HG03457 (cell line): ENCODE measurements around the gene ZNF275.
"Not testable (repeated sequence)": the region's sequence is repeated elsewhere in the genome, so short reads cannot be mapped to it uniquely, and the experiment has no call there.

Experiments
- ATAC-seq: cut with Tn5 transposase; IDR thresholded peaks from one replicate; pipeline ENCODE4 v1.9.1; 2021; ENCODE audit warnings: moderate number of reproducible peaks; ENCODE audit not compliant: unreplicated experiment

Gene ZNF275

DNA sequence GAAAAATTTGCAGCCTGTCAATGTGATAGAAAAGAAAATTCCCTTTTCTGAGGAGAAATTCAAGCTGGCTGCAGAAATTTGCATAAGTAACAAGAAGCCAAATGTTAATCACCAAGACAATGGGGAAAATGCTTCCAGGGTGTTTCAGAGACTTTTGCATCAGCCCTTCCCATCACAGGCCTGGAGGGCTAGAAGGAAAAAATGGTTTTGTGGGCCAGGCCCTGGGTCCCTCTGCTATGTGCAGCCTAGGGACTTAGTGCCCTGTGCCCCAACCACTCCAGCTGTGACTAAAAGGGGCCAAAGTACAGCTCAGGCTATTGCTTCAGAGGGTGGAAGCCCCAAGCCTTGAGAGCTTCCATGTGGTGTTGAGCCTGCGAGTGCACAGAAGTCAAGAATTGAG is 23.9 kb downstream of the ZNF275 start:
- no peak for ATAC-seq

DNA sequence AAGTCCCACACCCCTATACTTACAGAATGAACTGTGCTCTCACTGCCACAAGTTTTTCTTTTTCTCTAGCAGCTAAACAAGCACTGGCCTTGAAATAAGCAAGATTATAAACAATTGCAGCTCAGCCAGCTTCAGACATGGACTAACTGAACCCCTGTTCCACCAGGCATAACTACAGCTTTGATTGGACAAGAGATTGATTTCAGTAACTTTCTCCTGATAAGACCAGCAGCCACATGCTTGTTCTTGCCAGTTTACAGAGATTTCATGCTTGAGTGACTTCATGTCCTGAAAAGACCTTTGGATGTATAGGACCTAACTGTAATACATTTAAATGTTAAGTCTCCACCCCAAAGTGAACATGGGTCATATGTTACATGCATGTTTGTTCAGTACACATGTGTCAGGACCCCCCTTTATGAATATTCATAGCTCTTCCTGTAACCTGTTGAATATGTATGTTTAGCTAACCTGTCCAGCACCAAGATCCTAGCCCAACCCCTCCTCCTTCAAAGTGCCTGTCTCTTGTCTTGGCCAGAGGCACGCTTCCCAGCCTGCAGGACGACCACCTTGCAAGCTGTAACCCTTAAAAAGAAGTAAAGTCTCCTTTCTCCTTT is 27.9 kb downstream of the ZNF275 start:
- no peak for ATAC-seq

DNA sequence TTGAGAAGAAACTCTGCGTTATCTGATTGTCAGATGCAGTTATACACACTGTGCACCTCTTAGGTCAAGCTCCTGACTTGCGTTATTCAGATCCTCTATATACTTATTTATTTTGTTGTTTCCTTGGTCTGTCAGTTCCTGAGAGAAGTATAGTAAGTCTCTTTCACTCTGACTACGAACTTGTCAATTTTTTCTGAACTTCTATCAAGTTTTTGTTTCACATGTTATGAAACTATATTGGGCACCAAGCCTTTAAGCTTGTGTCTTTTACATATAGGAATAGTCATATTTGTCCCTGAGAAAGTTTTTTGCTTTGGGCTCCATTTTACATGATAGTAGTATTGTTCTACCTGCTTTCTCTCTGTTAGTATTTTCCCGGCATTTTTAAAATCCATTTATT is 31.7 kb downstream of the ZNF275 start:
- ATAC-seq = no peak

DNA sequence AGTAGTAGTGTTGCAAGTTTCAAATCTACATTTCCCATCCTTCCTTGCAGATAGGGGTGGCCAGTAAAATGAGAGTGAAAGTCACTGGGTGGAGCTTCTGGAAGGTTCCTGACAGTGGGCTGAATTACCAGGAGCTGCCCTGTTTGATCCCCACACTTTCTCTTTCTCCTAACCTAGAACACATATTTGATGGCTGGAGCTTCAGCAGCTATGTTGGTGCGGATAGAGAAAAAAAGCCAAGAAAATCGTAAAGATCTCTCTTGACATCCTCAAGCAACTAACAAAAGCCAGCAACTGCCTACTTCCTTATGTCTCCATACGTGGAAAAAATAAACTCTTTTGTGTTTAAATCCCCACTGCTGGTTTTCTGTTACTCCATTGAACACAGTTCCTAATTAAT is 32.2 kb downstream of the ZNF275 start:
- ATAC-seq = no peak

DNA sequence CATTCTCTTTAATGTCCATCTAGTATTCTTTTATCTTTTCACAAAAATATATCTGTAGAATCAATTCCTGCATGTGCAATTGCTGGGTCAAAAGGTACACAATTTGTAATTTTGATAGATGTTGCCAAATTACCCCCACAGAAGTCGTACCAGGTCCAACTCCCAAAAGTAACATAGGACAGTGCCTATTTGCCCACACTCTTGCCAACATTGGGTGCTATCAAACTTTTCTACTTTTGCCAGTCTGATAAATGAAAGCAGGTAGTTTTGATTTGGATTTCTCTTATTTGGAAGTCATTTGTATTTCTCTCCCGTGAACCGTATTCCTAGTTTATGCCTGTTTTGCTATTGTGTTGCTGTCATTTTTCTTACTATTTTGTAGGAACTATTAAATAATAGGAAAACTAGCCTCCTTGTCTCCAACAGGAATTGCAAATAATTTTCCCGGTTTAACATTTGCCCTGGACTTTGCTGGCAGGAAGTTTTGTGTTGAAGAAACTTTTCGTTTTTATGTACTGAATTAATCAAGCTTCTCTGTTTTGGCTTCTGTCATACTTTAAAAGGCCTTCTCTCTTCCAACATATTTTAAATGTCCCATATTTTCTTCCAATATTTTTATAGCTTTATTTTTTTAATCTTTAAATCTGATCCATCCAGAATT is 33.1 kb downstream of the ZNF275 start:
- ATAC-seq = no peak

DNA sequence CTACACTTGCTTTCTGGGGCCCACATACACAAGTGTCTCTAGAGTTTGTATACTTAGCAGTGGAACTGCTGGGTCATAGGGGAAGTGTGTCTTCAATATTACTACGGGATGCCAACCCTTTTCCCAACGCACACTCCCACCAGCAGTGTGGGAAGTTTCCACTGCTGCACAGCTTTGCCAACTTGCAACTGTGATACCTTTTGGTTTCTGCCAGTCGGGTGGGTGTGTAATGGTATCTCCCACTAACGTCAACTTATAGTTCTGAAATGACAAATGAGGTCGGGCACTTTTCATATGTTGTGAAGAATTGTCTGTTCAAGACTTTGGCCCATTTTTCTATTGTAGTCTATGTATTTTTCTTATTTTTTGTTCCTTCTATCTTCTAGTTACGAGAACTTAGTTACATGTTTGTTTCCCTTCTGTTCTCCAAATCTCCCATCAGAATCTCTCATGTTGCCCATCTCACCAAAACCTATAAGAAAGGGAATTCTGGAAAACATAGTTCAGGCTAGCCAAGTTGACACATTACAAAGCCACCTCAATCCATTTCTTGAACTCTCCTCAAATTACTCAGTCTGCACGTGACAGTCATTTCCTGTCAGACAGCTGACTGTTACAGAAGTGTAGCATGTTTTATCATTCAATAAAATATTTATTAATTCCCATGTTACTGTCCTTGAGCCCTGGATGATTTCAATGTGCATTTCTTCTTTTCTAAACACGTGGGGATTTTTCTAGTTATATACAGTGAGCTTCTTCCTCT is 36.5 kb downstream of the ZNF275 start:
- ATAC-seq = no peak

DNA sequence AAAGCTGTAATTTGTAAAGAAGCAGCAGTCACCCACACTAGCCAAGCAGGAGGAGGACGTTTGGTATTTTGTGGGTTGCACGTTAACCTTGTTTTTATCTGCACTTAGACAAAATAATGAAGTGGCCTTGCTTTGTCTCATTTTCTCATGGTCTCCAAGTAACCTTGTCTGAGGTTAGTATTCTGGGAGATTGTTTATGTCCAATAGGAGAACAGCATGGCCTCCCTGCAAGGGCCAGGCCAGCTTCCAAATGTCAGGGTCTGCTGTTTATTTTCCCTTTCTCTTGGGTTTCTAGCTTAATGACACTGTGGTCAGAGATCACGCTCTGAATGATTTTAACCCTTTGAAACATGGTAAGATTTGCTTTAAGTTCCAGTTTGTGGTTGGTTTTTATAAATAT is 37.3 kb downstream of the ZNF275 start:
- ATAC-seq = no peak

DNA sequence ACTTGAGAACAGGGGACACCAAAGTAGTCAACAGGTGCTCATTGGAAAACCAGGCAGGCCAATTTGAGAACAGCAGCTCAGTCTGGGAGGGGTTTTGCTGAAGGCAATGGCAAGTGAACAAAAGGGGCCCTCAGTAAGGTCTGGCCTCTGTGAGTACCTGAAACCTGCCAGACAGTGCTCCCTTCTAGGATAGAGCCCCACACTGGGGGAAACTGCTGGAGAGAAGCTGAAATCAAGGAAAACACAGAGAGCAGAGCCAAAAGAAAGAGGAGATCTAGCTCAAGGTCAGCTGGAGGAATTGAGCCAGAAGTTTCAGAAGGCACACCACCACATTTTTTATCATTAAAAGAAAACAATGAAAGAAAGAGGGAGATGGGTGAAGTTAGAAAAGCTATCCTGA is 39.0 kb downstream of the ZNF275 start:
- ATAC-seq = no peak

DNA sequence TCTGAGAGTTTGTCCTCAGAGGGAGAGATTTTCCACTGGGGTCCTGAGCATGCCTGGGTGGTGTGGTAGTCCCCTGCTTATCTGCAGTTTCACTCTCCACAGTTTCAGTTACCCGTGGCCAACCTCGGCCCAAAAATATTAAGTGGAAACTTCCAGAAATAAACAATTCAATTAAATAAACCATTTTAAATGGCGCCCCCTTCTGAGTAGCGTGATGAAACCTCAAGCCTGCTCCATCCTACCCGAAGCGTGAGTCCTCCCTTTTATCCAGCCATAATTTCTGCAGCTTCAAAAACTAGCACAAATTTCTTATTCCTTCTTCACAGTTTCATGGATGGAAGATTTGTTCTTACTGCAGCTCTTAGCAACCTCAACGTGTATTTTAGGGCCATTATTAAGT is 40.5 kb downstream of the ZNF275 start:
- no peak for ATAC-seq

DNA sequence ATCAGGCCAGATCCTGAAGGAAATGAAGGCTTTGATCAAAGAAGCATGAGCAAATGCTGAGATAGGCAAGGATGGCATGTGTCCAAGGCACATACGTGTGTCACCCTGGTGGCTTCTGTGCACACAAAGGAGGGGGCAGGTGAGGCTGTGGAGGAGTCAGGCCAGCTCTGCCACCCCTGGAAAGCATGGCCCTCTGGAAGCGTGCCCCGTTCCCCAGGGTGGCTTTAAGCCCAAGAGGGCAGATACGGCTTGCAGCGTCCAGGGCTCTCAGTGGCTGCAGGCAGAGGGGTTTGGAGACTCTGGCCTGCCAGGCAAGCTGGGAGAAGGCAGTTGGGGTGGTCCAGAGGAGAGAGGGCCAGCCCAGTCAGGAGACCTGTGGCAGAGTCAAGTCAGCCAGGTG is 41.6 kb downstream of the ZNF275 start:
- no peak for ATAC-seq

DNA sequence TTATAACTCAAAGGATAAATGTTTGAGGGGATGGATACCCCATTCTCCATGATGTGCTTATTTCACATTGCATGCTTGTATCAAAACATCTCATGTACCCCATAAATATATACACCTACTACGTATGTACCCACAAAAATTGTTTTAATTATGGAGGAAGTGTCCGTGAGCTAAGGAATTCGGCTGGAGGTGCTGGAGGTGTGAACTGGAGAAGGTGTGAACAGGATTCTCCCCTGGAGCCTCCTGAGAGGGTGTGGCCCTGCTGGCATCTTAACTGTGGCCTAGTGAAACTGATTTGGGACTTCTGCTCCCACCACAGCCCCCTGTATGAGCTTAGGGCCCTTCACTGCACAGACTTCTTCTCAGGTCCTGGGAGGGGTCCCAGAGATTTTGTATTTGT is 43.8 kb downstream of the ZNF275 start:
- ATAC-seq = no peak

DNA sequence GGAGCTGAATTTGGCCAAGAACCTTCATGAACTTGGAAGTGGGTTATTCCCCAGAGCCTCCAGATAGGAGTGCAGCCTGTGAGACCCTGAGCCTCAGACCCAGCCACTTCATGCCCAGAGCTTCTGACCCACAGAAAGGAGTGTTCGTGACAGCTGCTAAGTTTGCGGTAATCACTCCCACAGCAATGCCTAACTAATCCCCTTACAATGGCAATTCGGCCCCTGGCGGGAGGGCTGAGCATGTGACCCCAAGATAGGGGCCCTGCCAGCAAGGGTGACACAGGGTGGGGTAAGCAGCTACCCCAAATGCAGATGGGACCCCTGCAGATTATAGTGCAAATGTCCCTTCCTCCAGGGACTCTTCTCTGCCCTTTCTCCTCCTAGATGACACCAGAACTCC is 44.7 kb downstream of the ZNF275 start:
- ATAC-seq = no peak

DNA sequence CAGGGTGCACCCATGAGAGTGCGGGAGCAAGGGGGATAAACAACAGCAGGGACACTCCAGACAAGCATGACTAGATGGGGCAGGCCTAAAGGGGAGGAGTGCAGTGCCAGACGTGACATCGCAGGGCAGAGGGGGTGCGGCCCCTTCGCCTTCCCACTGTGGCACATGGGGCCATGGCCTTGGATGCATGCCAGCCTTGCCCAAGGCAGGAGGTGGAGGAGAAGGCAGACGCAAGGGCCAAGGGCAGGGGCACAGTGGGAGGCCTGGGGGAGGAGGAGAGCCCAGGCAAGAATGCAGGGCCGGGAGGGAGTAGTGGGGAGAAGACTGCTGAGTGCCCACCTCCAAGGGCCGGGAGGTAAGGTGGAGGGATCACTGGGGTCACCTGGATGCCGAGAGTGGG is 45.6 kb downstream of the ZNF275 start:
- no peak for ATAC-seq

DNA sequence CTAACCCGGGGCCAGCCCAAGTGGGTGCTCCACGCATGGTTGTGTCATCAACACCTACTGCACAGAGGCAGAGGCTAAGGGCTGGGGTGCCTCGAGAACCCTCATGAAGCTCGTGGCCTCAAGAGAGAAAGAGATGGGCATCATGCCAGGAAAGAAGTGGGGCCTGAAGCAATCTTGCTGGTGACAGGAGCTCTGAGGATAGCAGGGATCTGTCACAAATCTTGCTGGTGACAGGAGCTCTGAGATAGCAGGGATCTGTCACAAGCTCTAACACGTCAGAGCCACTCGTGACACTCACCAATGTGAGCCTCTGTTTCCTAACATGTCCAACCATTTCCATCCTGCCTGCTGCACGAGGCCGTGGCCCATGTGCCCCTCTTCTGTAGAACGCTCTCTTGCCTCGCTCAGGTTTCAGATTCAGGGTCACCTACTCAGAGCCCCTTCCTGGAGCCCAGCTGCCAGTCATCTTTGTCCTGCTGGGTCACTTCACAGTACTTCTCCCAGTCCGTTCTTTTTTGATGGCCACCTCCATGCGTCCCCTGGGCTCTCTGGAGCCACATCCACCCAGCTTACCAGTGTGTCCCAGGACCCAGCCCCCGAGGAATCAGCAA is 46.1 kb downstream of the ZNF275 start:
- ATAC-seq = no peak

DNA sequence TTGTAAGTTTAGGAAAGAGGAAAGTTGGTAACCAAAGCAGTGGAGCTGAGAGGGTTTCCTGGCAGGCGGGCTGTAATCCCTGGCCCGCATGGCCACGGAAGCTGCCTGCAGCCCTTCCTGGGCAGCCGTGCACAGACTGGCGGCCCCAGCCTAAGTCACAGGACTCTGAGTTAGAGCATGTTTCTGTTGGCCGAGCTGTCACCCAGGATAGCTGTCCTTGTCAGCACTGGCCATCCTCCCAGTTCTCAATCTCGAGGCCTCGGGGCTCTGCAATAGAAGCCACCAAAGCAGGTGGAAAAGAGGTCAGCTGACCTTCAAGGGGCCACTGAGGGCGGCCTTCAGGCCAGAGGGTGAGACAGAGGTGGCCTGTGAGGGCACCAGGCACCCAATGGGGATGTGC is 46.7 kb downstream of the ZNF275 start:
- ATAC-seq = no peak

DNA sequence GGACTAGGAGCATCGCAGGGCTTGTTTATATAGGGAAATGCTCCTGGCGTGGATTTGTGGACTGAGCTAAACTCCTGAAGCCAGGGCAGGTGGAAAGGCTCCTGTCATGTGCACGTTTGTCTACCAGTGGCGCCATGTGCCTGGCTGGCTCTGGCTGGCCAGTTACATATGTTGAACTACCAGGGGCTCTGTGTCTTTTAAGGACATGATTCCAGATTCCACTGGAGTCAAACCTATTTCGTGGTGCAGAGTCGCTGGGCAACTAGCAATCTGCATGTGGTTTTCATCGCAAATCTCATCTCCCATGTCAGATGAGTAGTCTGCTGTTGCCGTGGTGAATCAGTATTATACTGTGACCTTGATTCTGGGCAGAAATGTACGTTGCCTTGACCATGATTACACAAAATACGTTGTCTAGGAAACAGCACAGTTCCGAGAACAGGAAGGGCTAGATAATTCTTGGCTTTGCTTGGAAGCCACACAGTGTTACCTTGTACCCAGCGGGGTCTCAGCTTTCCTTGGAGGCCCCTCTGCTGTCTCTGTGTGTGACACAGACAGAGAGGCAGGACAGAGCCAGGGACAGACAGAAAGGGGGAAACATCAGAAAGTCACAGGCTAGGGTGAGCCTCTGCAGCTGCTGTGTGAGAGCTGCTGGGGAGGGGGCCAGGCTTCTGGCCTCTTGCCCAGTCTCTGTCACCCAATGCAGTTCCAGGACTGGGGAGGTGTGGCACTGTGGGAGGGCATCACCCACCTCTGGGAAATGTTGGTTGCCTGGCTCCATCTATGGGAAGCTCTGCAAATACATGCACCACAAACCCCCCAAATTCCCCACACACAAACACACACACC is 48.0 kb downstream of the ZNF275 start:
- ATAC-seq = no peak

DNA sequence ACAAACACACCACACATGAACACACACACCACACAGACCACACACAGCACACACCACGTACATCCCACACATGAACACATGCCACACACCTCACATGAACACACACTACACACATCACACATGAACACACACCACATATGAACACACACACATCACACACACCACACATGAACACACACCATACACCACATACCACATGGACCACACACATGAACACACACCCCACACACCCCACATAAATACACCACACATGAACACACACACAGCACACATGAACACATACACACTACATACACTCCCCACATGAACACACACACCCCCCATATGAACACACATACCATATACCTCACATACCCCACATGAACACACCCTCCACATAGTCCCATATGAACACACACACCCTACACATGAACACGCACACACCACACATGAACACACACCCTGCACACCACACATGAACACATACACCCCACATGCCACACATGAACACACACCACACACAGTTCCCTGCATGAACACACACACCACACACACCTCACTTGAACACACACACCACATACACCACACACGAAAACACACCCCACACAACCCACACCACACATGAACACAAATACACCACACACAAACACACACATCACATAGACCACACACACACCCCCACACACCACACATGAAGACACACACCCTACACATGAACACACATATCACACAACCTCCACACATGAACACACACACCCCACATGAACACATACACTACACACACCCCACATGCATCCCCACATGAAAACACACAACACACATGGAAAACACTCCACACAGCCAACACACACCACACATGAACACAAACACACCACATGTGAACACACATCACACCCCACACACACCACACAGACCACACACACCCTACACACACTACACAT is 48.9 kb downstream of the ZNF275 start:
- ATAC-seq = no peak

DNA sequence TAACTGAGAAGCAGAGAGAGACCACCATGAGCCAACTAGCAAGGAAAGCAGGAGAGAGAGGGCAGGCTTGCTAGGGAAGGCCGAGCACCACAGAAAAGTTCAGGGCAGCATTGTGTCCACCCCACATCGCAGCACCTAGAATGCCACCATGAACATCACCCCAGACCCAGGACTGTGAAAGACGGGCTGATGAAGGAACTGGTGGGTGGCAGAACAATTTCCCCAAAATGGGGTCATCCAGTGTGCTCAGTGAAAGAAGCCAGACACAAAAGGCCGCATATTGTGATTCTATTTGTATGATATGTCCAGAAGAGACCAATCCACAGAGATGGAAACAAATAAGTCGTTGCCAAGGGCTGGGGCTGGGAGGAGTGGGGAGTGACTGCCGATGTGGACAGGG is 50.4 kb downstream of the ZNF275 start:
- no peak for ATAC-seq

DNA sequence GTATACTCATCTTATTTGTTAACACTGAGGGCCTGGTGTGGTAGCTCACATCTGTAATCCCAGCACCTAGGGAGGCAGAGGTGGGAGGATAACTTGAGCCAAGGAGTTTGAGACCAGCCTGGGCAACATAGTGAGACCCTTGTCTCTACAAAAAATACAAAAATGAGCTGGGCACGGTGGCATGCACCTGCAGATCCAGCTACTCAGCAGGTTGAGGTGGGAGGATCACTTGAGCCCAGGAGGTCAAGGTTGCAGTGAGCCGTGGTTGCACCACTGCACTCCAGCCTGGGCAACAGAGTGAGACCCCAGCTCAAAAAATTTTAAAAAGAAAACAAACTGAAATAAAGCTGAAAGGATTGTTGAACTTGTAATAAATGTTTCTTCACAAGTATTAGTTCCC is 51.0 kb downstream of the ZNF275 start:
- not testable (repeated sequence) for ATAC-seq

DNA sequence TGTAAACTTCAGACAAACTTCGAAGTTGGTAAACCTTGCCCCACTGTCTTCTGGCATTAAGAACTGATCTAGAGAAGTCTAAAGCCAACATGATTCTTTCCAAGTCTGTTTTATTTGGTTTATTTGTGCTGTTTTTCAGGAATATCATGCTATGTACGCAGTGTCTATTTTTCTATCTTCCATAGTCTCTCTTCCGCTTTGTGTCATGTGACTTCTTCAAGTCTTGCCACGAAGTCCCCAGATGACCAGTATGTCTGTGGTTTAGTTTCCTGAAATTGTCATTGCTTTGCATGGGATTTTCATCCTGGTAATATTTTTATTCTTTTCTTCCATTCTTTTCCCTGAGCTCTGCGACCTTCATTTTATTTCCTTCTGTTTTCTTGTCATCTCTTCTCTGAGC is 52.1 kb downstream of the ZNF275 start:
- no peak for ATAC-seq
